GM12873 (cell line): ENCODE results near the gene PCDHGA2.

ENCODE experiments used
- CTCF ChIP-seq: IDR thresholded peaks from 2 replicates; pipeline ENCODE4 v1.5.1; 2012; ENCODE audit warnings: low read depth, mild to moderate bottlenecking, moderate library complexity, low read length, control low read depth; ENCODE audit not compliant: insufficient read depth; ENCODE audit errors: missing control alignments

PCDHGA2 gene

DNA sequence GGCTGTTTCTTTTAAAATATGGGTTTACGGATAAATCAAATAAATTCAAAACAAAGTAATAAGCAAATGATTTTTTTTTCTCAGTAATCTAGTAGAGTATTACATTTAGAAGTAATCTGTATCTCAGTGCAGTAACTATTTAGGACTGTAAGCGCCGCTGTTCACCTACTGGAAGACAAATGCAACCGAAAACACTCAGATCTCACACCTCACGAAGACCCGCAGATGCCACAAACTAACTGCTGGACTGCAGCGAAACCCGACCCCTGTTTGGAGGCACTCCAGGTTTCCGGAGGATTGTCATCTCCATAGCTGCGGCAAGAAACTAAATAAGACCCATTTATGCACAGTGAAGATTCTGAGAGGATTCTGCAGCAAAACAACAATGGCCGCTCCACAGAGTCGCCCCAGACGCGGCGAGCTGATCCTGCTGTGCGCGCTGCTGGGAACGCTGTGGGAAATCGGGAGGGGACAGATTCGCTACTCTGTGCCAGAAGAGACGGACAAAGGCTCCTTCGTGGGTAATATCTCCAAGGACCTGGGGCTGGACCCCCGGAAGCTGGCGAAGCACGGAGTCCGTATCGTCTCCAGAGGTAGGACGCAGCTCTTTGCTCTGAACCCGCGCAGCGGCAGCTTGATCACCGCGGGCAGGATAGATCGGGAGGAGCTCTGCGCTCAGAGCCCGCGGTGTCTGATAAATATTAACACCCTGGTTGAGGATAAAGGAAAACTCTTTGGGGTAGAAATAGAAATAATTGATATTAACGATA lies 54.1 kb downstream of the PCDHGA2 start, which contains the start of gene PCDHGA8:
Gene PCDHGA8, plus strand, starts transcription at position 205 of the 770 bp plus-strand sequence. Its CDS starts 181 bp downstream, at position 386.
- peak; percentile 27 for TF ChIP-seq CTCF
